RWPE2 (cell line): Measurements from ENCODE around the gene TTC34.

Experiments used
- ATAC-seq: fragments of 200-7000 bp; cut with Tn5 transposase; 3 replicates; pipeline ENCODE4 v1.9.1; 2021; ENCODE audit warnings: low read depth
- DNase-seq: peaks from one replicate; pipeline ENCODE4 v3.0.0-alpha.2; 2020; ENCODE audit warnings: low spot score
- H3K27ac ChIP-seq: fragments of 450-650 bp; 2 replicates; pipeline ENCODE4 v1.5.1; 2017; ENCODE audit warnings: mild to moderate bottlenecking; ENCODE audit not compliant: poor library complexity, severe bottlenecking
- H3K27me3 ChIP-seq: fragments of 250-450 bp; sonication (Bioruptor Pico); 2 replicates; pipeline ENCODE4 v1.5.1; 2021; ENCODE audit warnings: mild to moderate bottlenecking, moderate library complexity; ENCODE audit not compliant: insufficient read depth, poor library complexity, severe bottlenecking
- H3K36me3 ChIP-seq: fragments of 250-450 bp; sonication (Bioruptor Pico); 2 replicates; pipeline ENCODE4 v1.5.1; 2020; ENCODE audit warnings: low read depth, mild to moderate bottlenecking, moderate library complexity
- H3K4me1 ChIP-seq: fragments of 250-450 bp; sonication (Bioruptor Pico); 2 replicates; pipeline ENCODE4 v1.5.1; 2021; ENCODE audit warnings: mild to moderate bottlenecking, moderate library complexity; ENCODE audit not compliant: insufficient read depth, poor library complexity, severe bottlenecking
- H3K4me3 ChIP-seq: fragments of 250-450 bp; sonication (Bioruptor Pico); 2 replicates; pipeline ENCODE4 v1.5.1; 2021; ENCODE audit warnings: mild to moderate bottlenecking, moderate library complexity; ENCODE audit not compliant: severe bottlenecking
- H3K9me3 ChIP-seq: fragments of 250-450 bp; sonication (Bioruptor Pico); 2 replicates; pipeline ENCODE4 v1.5.1; 2021; ENCODE audit warnings: mild to moderate bottlenecking, moderate library complexity; ENCODE audit not compliant: severe bottlenecking
- TF ChIP-seq, protein P1 (sequence below): fragments of 450-650 bp; IDR thresholded peaks from one replicate; pipeline ENCODE4 v1.5.1; 2017; ENCODE audit warnings: mild to moderate bottlenecking, moderate library complexity; ENCODE audit not compliant: poor library complexity, severe bottlenecking

TTC34 gene, protein sequence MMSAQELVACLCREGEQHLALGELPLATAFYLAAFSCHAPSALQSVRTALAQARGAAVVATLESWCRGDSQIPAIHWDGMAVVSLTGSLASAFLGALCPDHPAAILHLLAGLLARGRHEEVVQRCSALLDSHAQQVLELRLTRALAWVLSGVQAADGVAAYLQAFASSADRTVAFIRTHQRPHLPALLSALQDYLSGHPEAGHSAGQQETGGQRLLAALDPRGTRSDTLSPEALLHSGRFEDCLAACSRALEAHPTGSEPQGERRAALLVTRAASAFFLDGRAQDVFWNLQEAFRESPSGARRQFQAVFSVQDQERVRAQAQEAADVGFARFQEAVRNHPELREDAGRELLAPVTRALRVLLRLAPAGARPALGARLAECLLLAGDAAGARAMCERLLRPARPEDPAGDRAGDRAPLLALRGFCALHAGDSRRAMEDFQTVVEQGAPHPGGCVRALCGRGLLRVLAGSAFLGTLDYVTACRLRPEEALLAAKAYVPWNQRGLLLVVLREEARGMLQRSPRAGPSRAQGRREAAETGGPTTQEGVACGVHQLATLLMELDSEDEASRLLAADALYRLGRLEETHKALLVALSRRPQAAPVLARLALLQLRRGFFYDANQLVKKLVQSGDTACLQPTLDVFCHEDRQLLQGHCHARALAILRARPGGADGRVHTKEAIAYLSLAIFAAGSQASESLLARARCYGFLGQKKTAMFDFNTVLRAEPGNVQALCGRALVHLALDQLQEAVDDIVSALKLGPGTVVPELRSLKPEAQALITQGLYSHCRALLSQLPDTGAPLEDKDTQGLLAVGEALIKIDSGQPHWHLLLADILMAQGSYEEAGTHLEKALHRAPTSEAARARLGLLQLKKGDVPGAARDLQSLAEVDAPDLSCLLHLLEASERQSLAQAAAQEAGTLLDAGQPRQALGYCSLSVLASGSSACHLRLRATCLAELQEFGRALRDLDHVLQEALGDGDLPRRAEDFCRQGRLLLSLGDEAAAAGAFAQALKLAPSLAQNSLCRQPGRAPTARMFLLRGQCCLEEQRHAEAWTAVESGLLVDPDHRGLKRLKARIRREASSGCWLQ

DNA sequence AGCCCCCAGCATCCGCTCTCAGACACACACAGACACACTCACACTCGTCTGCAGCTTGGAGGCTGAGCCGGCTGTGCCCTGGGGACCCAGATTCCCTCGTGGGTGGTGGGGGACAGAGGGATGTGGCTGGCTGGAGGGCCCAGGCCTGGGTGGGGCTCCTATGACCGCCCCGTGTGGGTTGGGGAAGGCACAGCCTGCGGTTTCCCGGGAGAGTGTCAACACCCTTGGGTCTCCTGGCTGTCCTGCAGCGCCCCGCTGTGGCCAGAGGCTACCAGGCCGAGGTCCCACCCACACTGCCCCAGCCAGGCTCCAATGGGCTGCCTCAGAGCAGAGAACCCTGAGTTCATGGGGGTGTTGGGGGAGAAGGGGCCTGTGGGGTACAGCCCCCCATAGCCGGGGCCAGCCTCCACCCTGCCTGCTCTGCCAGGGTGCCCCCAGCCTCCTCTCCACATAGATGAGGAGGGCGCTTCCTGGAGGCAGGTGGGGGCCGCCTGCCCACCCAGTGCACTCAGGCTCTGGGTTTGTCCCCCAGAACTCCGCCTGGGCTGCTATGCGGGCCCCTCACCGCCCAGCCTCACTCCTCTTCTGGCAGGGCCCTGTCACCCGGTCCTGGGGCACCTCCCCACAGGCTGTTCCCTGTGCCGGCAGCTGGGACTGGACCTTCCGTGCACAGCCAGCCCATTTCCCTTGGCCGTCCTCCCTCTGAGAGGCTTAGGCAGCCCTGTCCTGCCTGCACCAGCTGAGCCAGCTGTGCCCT, at the start of gene TTC34:
Gene TTC34 (minus strand): TSS at position 159 of the 757 bp plus-strand sequence. CDS start 866 bp downstream, outside the sequence.
- TF ChIP-seq, protein P1, sequence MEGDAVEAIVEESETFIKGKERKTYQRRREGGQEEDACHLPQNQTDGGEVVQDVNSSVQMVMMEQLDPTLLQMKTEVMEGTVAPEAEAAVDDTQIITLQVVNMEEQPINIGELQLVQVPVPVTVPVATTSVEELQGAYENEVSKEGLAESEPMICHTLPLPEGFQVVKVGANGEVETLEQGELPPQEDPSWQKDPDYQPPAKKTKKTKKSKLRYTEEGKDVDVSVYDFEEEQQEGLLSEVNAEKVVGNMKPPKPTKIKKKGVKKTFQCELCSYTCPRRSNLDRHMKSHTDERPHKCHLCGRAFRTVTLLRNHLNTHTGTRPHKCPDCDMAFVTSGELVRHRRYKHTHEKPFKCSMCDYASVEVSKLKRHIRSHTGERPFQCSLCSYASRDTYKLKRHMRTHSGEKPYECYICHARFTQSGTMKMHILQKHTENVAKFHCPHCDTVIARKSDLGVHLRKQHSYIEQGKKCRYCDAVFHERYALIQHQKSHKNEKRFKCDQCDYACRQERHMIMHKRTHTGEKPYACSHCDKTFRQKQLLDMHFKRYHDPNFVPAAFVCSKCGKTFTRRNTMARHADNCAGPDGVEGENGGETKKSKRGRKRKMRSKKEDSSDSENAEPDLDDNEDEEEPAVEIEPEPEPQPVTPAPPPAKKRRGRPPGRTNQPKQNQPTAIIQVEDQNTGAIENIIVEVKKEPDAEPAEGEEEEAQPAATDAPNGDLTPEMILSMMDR: peak; percentile 21
- no peaks in the 10 kb centered on the region for H3K9me3 ChIP-seq
- DNase-seq: peak; percentile 45
- no peak within 1 kb of the TSS for H3K4me3 ChIP-seq
- peak; percentile 52; the same call in 2 of the 3 replicates for ATAC-seq
- H3K36me3 ChIP-seq: no peaks in the 10 kb centered on the region
- H3K27me3 ChIP-seq: no peaks in the 10 kb centered on the region
- no peak within 1 kb of the TSS for H3K27ac ChIP-seq
- H3K4me1 ChIP-seq: no peaks in the 10 kb centered on the region

DNA sequence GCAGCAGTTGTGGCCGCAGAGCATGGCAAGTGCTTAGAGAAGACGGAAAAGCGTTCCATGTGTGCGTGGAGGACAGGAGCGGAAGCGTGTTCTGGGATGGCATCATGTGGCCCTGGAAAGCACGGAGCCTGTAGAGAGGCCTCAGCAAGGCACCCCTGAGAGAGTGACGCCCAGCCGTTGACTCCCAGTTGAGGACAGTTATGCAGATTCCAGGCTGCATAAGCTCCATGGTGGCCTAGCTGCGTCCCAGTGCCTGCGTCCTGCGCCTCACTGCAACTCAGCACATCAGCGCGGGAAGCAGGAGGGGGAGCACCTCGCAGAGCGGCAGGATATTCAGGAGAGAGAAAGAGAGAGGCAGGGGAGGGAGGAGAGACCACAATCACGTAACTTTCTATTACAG, 49.0 kb upstream of the TTC34 start:
- no peak for ATAC-seq
- DNase-seq: no peak
- H3K27me3 ChIP-seq: peaks cover 5% of the 10 kb centered on the region

DNA sequence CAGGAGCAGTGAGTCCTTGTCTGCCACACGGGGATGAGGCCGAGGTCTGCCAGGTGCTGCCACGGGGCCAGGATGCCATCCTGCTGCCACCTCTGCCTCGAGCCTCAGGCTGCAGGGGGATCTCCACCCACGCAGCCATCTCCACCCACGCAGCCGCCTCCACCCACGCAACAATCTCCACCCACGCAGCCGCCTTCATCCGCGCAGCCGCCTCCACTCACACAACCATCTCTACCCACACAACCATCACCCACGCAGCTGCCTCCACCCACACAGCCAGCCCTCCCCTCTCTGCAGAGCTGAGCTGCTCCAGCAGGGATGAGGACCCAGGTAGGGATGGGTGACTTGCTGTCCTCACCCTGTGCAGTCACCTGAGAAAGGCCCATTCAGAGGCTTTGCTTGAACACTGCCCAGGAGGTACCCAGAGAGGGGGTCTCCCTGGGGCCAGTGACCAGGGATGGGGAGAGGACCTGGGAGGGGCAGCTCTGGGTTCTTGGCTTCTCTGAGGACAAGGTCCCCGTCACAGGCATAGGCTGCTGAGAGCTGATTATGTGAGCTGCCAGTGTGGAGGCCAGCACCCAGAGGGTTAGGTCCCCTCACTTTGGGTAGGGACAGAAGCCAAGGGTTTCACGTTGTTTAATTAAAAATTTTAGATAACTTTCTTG, 46.6 kb upstream of the TTC34 start:
- ATAC-seq (no peak), DNase-seq (peak; percentile 54)
- no peak overlapping the region for H3K27ac ChIP-seq
- no peak overlapping the region for H3K4me3 ChIP-seq
- no peaks in the 10 kb centered on the region for H3K4me1 ChIP-seq
- peaks cover 2% of the 10 kb centered on the region for H3K9me3 ChIP-seq
- no peaks in the 10 kb centered on the region for H3K27me3 ChIP-seq
- H3K36me3 ChIP-seq: no peaks in the 10 kb centered on the region
- TF ChIP-seq, protein P1: no peak

More for the DNA sequence above, 49.0 kb upstream of the TTC34 start:
- TF ChIP-seq, protein P1: no peak
- H3K4me3 ChIP-seq: no peak overlapping the region
- no peaks in the 10 kb centered on the region for H3K36me3 ChIP-seq
- H3K27ac ChIP-seq: no peak overlapping the region
- no peaks in the 10 kb centered on the region for H3K9me3 ChIP-seq
- H3K4me1 ChIP-seq: no peaks in the 10 kb centered on the region
